GM20000 (cell line): ENCODE data around the gene TNS3.

Experiments
- DNase-seq: peaks from one replicate; pipeline ENCODE4 v3.0.0; 2012; ENCODE audit warnings: low spot score
- CTCF ChIP-seq: IDR thresholded peaks from 2 replicates; pipeline ENCODE4 v1.5.1; 2012; ENCODE audit warnings: mild to moderate bottlenecking, control low read depth; ENCODE audit errors: extremely low read depth, missing control alignments

TNS3 gene

GRCh38 chr7:47565640-47566250, 16.2 kb downstream of the TNS3 start:
- DNase-seq = no peak
- TF ChIP-seq CTCF = no peak

GRCh38 chr7:47563521-47563920, 18.4 kb downstream of the TNS3 start:
- no peak for TF ChIP-seq CTCF
- DNase-seq = no peak

GRCh38 chr7:47561715-47562446, 20.0 kb downstream of the TNS3 start:
- DNase-seq = no peak
- no peak for TF ChIP-seq CTCF

- DNase-seq = no peak
- TF ChIP-seq CTCF = no peak
These were observed 22.3 kb downstream of the TNS3 start for GRCh38 chr7:47559306-47560220.

- no peak for TF ChIP-seq CTCF
- no peak for DNase-seq
These were observed 23.9 kb downstream of the TNS3 start for GRCh38 chr7:47557694-47558670.

- TF ChIP-seq CTCF = no peak
- DNase-seq = no peak
These were observed 24.6 kb downstream of the TNS3 start for GRCh38 chr7:47557317-47557693.
